ENCODE results near the gene MGLL. TPM values are rescaled to one million over a fixed set of nuclear protein-coding genes. Genes with fewer than 3 reads are reported as not detected.

The MGLL gene
- total RNA-seq, 1 donor from 2014 or later: 10.3 TPM

GRCh38 chr3:127814325-127814781 lies 8.0 kb downstream of the MGLL start:
- H3K9me3 Mint-ChIP-seq (ENCODE audit: unreplicated experiment): peaks cover 3% of the 10 kb centered on the region
- peaks cover 4% of the 10 kb centered on the region for H3K27me3 Mint-ChIP-seq (ENCODE audit: unreplicated experiment)
- no peak for DNase-seq
- no peak overlapping the region for H3K27ac Mint-ChIP-seq (ENCODE audit: unreplicated experiment)
- H3K4me3 Mint-ChIP-seq (ENCODE audit: unreplicated experiment): no peak overlapping the region
- H3K4me1 Mint-ChIP-seq (ENCODE audit: low read depth, unreplicated experiment): peaks cover 9% of the 10 kb centered on the region
- TF ChIP-seq, protein P1, sequence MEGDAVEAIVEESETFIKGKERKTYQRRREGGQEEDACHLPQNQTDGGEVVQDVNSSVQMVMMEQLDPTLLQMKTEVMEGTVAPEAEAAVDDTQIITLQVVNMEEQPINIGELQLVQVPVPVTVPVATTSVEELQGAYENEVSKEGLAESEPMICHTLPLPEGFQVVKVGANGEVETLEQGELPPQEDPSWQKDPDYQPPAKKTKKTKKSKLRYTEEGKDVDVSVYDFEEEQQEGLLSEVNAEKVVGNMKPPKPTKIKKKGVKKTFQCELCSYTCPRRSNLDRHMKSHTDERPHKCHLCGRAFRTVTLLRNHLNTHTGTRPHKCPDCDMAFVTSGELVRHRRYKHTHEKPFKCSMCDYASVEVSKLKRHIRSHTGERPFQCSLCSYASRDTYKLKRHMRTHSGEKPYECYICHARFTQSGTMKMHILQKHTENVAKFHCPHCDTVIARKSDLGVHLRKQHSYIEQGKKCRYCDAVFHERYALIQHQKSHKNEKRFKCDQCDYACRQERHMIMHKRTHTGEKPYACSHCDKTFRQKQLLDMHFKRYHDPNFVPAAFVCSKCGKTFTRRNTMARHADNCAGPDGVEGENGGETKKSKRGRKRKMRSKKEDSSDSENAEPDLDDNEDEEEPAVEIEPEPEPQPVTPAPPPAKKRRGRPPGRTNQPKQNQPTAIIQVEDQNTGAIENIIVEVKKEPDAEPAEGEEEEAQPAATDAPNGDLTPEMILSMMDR (IDR thresholded peaks at IDR 0.05; ENCODE audit: partially characterized antibody, unreplicated experiment): no peak
- peaks cover 5% of the 10 kb centered on the region for H3K36me3 Mint-ChIP-seq (ENCODE audit: unreplicated experiment)

DNA sequence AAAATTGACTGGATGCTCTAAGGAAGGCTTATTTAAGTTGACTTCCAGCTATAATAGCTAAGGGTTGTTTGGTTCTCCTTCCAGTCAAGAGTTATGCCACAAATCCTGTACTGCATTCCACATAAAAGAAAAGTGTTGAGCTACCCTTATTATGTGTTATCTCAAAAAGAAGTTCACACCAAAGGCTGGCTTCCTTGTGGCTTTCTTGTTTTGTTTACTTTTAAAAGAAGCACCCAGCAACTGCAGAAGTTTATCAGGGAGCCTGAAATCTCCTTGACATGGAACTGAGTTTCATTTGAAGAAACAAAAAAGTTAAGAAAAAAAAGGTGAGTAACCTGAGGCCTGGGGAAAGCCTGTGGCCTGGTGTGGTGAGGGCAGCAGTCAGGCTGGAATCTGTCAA lies 10.2 kb downstream of the MGLL start:
- Mint-ChIP-seq H3K4me1 (ENCODE audit: low read depth, unreplicated experiment) (peaks cover 12% of the 10 kb centered on the region), H3K4me3 (ENCODE audit: unreplicated experiment) (no peak overlapping the region), H3K27me3 (ENCODE audit: unreplicated experiment) (peaks cover 6% of the 10 kb centered on the region), H3K36me3 (ENCODE audit: unreplicated experiment) (peaks cover 9% of the 10 kb centered on the region), H3K9me3 (ENCODE audit: unreplicated experiment) (peaks cover 3% of the 10 kb centered on the region), H3K27ac (ENCODE audit: unreplicated experiment) (no peak overlapping the region)
- DNase-seq: no peak
- TF ChIP-seq, protein P1 (IDR thresholded peaks at IDR 0.05; ENCODE audit: partially characterized antibody, unreplicated experiment): no peak

DNA sequence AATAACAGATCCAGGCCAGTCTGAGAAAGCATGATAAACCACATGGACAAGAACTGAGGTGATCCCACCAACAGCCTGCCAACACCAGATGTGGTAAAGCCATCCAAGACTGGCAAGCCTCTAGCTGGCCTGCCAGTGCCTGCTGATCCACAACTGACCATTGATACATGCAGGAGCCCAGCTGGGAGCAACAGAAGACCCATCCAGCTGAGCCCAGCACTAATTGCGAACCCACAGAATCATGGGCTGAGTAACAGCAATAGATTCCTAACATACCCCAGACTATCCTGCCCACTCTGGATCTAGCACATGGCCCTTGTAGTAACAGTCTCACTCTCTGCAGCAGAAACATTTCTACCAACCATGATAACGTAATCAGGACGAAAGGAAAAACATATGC lies 10.6 kb downstream of the MGLL start:
- no peak overlapping the region for H3K27ac Mint-ChIP-seq (ENCODE audit: unreplicated experiment)
- H3K36me3 Mint-ChIP-seq (ENCODE audit: unreplicated experiment): peaks cover 9% of the 10 kb centered on the region
- H3K27me3 Mint-ChIP-seq (ENCODE audit: unreplicated experiment): peaks cover 6% of the 10 kb centered on the region
- H3K4me1 Mint-ChIP-seq (ENCODE audit: low read depth, unreplicated experiment): peaks cover 12% of the 10 kb centered on the region
- TF ChIP-seq, protein P1 (IDR thresholded peaks at IDR 0.05; ENCODE audit: partially characterized antibody, unreplicated experiment): no peak
- H3K4me3 Mint-ChIP-seq (ENCODE audit: unreplicated experiment): no peak overlapping the region
- peaks cover 3% of the 10 kb centered on the region for H3K9me3 Mint-ChIP-seq (ENCODE audit: unreplicated experiment)
- no peak for DNase-seq

DNA sequence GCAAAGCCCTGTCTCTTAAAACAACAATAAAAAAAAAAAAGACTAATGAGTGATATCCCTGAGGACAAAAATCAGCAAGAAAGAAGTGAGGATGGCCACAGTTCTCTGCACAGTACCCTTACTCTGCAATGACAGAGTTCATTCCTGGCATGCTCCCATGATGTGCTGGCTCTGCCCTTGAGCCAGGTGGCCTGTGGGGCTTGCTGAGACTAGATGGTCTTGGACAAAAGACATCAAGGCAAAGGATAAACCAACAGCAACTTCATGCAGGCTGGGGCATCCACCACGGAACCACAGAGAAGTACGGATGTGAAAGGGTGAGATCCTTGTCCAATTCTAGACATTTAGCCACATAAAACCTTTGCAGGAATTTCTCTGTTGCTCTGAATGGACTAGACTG lies 12.7 kb downstream of the MGLL start:
- no peak overlapping the region for H3K27ac Mint-ChIP-seq (ENCODE audit: unreplicated experiment)

DNA sequence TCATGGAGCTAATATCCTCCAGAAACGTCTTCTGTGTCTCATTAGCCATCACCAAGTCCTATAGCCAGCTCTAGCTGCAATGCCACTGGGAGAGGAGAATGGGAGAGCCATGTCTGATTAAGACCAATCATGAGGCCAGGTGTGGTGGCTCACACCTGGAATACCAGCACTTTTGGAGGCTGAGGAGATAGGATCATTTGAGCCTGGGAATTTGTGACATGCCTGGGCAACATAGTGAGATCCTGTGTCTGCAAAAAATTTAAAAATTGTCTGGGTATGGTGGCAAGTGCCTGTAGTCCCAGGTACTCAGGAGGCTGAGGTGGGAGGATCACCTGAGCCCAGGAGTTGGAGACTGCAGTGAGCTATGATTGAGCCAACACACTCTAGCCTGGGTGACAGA lies 13.1 kb downstream of the MGLL start:
- TF ChIP-seq, protein P1 (IDR thresholded peaks at IDR 0.05; ENCODE audit: partially characterized antibody, unreplicated experiment): no peak
- H3K9me3 Mint-ChIP-seq (ENCODE audit: unreplicated experiment): peaks cover 3% of the 10 kb centered on the region
- peaks cover 9% of the 10 kb centered on the region for H3K36me3 Mint-ChIP-seq (ENCODE audit: unreplicated experiment)
- no peak overlapping the region for H3K4me3 Mint-ChIP-seq (ENCODE audit: unreplicated experiment)
- no peak overlapping the region for H3K27ac Mint-ChIP-seq (ENCODE audit: unreplicated experiment)
- H3K27me3 Mint-ChIP-seq (ENCODE audit: unreplicated experiment): peaks cover 5% of the 10 kb centered on the region
- peaks cover 9% of the 10 kb centered on the region for H3K4me1 Mint-ChIP-seq (ENCODE audit: low read depth, unreplicated experiment)
- DNase-seq: no peak

More for the DNA sequence above, 12.7 kb downstream of the MGLL start:
- peaks cover 3% of the 10 kb centered on the region for H3K9me3 Mint-ChIP-seq (ENCODE audit: unreplicated experiment)
- peaks cover 5% of the 10 kb centered on the region for H3K27me3 Mint-ChIP-seq (ENCODE audit: unreplicated experiment)
- peaks cover 9% of the 10 kb centered on the region for H3K36me3 Mint-ChIP-seq (ENCODE audit: unreplicated experiment)
- no peak for DNase-seq
- H3K4me1 Mint-ChIP-seq (ENCODE audit: low read depth, unreplicated experiment): peaks cover 7% of the 10 kb centered on the region
- TF ChIP-seq, protein P1 (IDR thresholded peaks at IDR 0.05; ENCODE audit: partially characterized antibody, unreplicated experiment): no peak
- H3K4me3 Mint-ChIP-seq (ENCODE audit: unreplicated experiment): no peak overlapping the region

All from glutamatergic neuron (in vitro differentiated cells).